GM12878 (cell line): Measurements from ENCODE around the gene CFAP54.

Source experiments
- BHLHE40 ChIP-seq, 2 experiments: fragments of 450-650 bp in 1 of 2; IDR thresholded peaks; 2 replicates each; pipeline ENCODE4 v1.6.1; 2011 to 2017; ENCODE audit warnings: low read depth in 2 of 2, borderline replicate concordance in 1 of 2, improper control_type of control experiment in 1 of 2, low read length in 1 of 2, mild to moderate bottlenecking in 1 of 2
- POLR2AphosphoS5 ChIP-seq: IDR thresholded peaks from 2 replicates; pipeline ENCODE4 v1.6.1; 2011; ENCODE audit warnings: mild to moderate bottlenecking, low read length, inconsistent platforms
- YY1 ChIP-seq: IDR thresholded peaks from 2 replicates; pipeline ENCODE4 v1.6.1; 2011; ENCODE audit warnings: low read depth, mild to moderate bottlenecking, low read length
- TF ChIP-seq, protein P1 (sequence below), 3 experiments: IDR thresholded peaks in 2 of 3; conservative IDR thresholded peaks in 1 of 3; 2 replicates each; pipeline ENCODE4 v1.5.1; 2011; ENCODE audit warnings: low read depth in 3 of 3, low read length in 3 of 3, mild to moderate bottlenecking in 3 of 3, control low read depth in 2 of 3, moderate library complexity in 2 of 3, inconsistent platforms in 1 of 3, mixed read lengths in 1 of 3; ENCODE audit not compliant: control insufficient read depth in 2 of 3, insufficient read depth in 1 of 3; ENCODE audit errors: extremely low read depth in 1 of 3

DNA sequence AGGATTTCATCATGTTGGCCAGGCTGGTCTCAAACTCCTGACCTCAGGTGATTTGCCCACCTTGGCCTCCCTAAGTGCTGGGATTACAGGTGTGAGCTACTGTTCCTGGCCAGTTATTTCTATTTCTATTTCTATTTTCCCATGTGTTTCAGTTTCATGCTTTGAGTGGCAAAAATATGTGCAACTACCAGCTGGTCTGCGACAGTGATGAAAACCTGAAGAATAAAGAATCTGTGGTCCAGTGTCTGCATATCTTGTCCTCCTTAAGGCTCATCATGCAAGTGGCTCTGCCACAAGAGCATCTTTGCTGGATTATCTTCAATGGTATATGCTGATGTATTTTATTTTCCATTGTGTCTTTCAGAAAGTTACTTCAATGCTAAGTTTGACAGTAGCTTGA is 17.4 kb downstream of the CFAP54 start:
- TF ChIP-seq BHLHE40 (IDR thresholded peaks at IDR 0.05; ENCODE audit: borderline replicate concordance in 1 of 2, low read depth in 2 of 2, low read length in 1 of 2) (no peak), YY1 (no peak), POLR2AphosphoS5 (no peak)
- TF ChIP-seq, protein P1, sequence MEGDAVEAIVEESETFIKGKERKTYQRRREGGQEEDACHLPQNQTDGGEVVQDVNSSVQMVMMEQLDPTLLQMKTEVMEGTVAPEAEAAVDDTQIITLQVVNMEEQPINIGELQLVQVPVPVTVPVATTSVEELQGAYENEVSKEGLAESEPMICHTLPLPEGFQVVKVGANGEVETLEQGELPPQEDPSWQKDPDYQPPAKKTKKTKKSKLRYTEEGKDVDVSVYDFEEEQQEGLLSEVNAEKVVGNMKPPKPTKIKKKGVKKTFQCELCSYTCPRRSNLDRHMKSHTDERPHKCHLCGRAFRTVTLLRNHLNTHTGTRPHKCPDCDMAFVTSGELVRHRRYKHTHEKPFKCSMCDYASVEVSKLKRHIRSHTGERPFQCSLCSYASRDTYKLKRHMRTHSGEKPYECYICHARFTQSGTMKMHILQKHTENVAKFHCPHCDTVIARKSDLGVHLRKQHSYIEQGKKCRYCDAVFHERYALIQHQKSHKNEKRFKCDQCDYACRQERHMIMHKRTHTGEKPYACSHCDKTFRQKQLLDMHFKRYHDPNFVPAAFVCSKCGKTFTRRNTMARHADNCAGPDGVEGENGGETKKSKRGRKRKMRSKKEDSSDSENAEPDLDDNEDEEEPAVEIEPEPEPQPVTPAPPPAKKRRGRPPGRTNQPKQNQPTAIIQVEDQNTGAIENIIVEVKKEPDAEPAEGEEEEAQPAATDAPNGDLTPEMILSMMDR (IDR thresholded peaks at IDR 0.05 in 2 of 3, conservative IDR thresholded peaks at IDR 0.05 in 1 of 3; ENCODE audit: control insufficient read depth in 2 of 3, extremely low read depth in 1 of 3, insufficient read depth in 1 of 3, low read depth in 3 of 3, low read length in 3 of 3): no peak
